Testis (tissue), 2 donors: ENCODE measurements around the gene VMP1.

ENCODE experiments used
- CTCF ChIP-seq, 3 experiments: fragments of 450-650 bp in 2 of 3; fragments of 200-600 bp in 1 of 3; sonication (generic) in 1 of 3; IDR thresholded peaks; one replicate each; pipeline ENCODE4 v1.5.1; 2016 to 2019; ENCODE audit warnings: antibody characterized with exemption in 3 of 3, mild to moderate bottlenecking in 2 of 3, moderate library complexity in 1 of 3
- POLR2A ChIP-seq: fragments of 450-650 bp; IDR thresholded peaks from one replicate; pipeline ENCODE4 v1.6.1; 2017; ENCODE audit warnings: antibody characterized with exemption, mild to moderate bottlenecking, moderate library complexity

- TF ChIP-seq CTCF (IDR thresholded peaks at IDR 0.05) (no peak), POLR2A (no peak)
These were observed 45.5 kb downstream of the VMP1 start for GRCh38 chr17:59752922-59753321.
